ENCODE measurements around the gene CNTNAP2.

Gene CNTNAP2

GRCh38 chr7:147170341-147171012 is 1053.9 kb downstream of the CNTNAP2 start:
- DNase-seq, result no peak

- no peak for DNase-seq
Observed at GRCh38 chr7:147171013-147171391, 1054.4 kb downstream of the CNTNAP2 start.

- no peak for DNase-seq
Observed at GRCh38 chr7:147173883-147174282, 1057.3 kb downstream of the CNTNAP2 start.

- DNase-seq, result peak; percentile 28
Observed at GRCh38 chr7:147182874-147183273, 1066.3 kb downstream of the CNTNAP2 start.

GRCh38 chr7:147183276-147183675 is 1066.7 kb downstream of the CNTNAP2 start:
- DNase-seq, result no peak

GRCh38 chr7:147188467-147188866 is 1071.9 kb downstream of the CNTNAP2 start:
- DNase-seq, result no peak

GRCh38 chr7:147193476-147193875 is 1076.9 kb downstream of the CNTNAP2 start:
- DNase-seq, result no peak

GRCh38 chr7:147196481-147196880 is 1079.9 kb downstream of the CNTNAP2 start:
- DNase-seq, result no peak

GRCh38 chr7:147197006-147197405 is 1080.4 kb downstream of the CNTNAP2 start:
- no peak for DNase-seq

GRCh38 chr7:147199868-147200267 is 1083.3 kb downstream of the CNTNAP2 start:
- no peak for DNase-seq

GRCh38 chr7:147207988-147208387 is 1091.4 kb downstream of the CNTNAP2 start:
- DNase-seq, result no peak

GRCh38 chr7:147231275-147231674 is 1114.7 kb downstream of the CNTNAP2 start:
- DNase-seq, result no peak

- DNase-seq, result no peak
Observed at GRCh38 chr7:147235645-147236382, 1119.2 kb downstream of the CNTNAP2 start.

GRCh38 chr7:147240468-147240867 is 1123.9 kb downstream of the CNTNAP2 start:
- no peak for DNase-seq

- peak; percentile 13 for DNase-seq
Observed at GRCh38 chr7:147245274-147245673, 1128.7 kb downstream of the CNTNAP2 start.

GRCh38 chr7:147249956-147250355 is 1133.4 kb downstream of the CNTNAP2 start:
- peak; percentile 12 for DNase-seq

- no peak for DNase-seq
Observed at GRCh38 chr7:147251751-147252325, 1135.2 kb downstream of the CNTNAP2 start.

- DNase-seq, result no peak
Observed at GRCh38 chr7:147261693-147262092, 1145.1 kb downstream of the CNTNAP2 start.

GRCh38 chr7:147265528-147265927 is 1148.9 kb downstream of the CNTNAP2 start:
- no peak for DNase-seq

- DNase-seq, result no peak
Observed at GRCh38 chr7:147276106-147276505, 1159.5 kb downstream of the CNTNAP2 start.

- DNase-seq, result peak; percentile 7
Observed at GRCh38 chr7:147276783-147277370, 1160.3 kb downstream of the CNTNAP2 start.

- DNase-seq, result no peak
Observed at GRCh38 chr7:147279514-147279913, 1162.9 kb downstream of the CNTNAP2 start.

- no peak for DNase-seq
Observed at GRCh38 chr7:147279964-147280374, 1163.4 kb downstream of the CNTNAP2 start.

- no peak for DNase-seq
Observed at GRCh38 chr7:147282204-147282603, 1165.6 kb downstream of the CNTNAP2 start.
